HEK293 (cell line): ENCODE results near the gene BAD.

ENCODE experiments used
- BCL11B ChIP-seq: fragments of 450-650 bp; formaldehyde crosslinking; IDR thresholded peaks from 2 replicates; pipeline ENCODE4 v1.5.1; 2016; ENCODE audit warnings: low read depth, missing biosample characterization, missing genetic modification characterization
- KLF7 ChIP-seq: fragments of 450-650 bp; formaldehyde crosslinking; IDR thresholded peaks from 2 replicates; pipeline ENCODE4 v1.5.1; 2016; ENCODE audit warnings: missing biosample characterization, missing genetic modification characterization, borderline replicate concordance
- MZF1 ChIP-seq: fragments of 450-650 bp; formaldehyde crosslinking; IDR thresholded peaks from 2 replicates; pipeline ENCODE4 v1.5.1; 2017; ENCODE audit warnings: missing biosample characterization, missing genetic modification characterization, borderline replicate concordance
- SP7 ChIP-seq: fragments of 450-650 bp; formaldehyde crosslinking; IDR thresholded peaks from 2 replicates; pipeline ENCODE4 v1.5.1; 2016; ENCODE audit warnings: missing biosample characterization, missing genetic modification characterization
- YY2 ChIP-seq: fragments of 450-650 bp; formaldehyde crosslinking; IDR thresholded peaks from 2 replicates; pipeline ENCODE4 v1.5.1; 2016; ENCODE audit warnings: missing biosample characterization, missing genetic modification characterization
- ZBTB48 ChIP-seq: fragments of 450-650 bp; formaldehyde crosslinking; IDR thresholded peaks from 2 replicates; pipeline ENCODE4 v1.5.1; 2016; ENCODE audit warnings: missing biosample characterization, missing genetic modification characterization
- ZBTB7A ChIP-seq: fragments of 450-650 bp; formaldehyde crosslinking; IDR thresholded peaks from 2 replicates; pipeline ENCODE4 v1.5.1; 2016; ENCODE audit warnings: low read depth, missing biosample characterization, missing genetic modification characterization
- ZFP69B ChIP-seq: fragments of 450-650 bp; formaldehyde crosslinking; IDR thresholded peaks from 2 replicates; pipeline ENCODE4 v1.5.1; 2016; ENCODE audit warnings: missing biosample characterization, missing genetic modification characterization
- ZIC2 ChIP-seq: fragments of 450-650 bp; formaldehyde crosslinking; IDR thresholded peaks from 2 replicates; pipeline ENCODE4 v1.5.1; 2016; ENCODE audit warnings: missing biosample characterization, missing genetic modification characterization
- ZNF132 ChIP-seq: fragments of 450-650 bp; formaldehyde crosslinking; IDR thresholded peaks from 2 replicates; pipeline ENCODE4 v1.5.1; 2017; ENCODE audit warnings: missing biosample characterization, missing genetic modification characterization, borderline replicate concordance
- ZNF175 ChIP-seq: fragments of 450-650 bp; formaldehyde crosslinking; IDR thresholded peaks from 2 replicates; pipeline ENCODE4 v1.5.1; 2016; ENCODE audit warnings: missing biosample characterization, missing genetic modification characterization
- ZNF292 ChIP-seq: fragments of 450-650 bp; formaldehyde crosslinking; IDR thresholded peaks from 2 replicates; pipeline ENCODE4 v1.5.1; 2016; ENCODE audit warnings: low read depth, missing biosample characterization, missing genetic modification characterization, borderline replicate concordance
- ZNF311 ChIP-seq: fragments of 450-650 bp; formaldehyde crosslinking; IDR thresholded peaks from 2 replicates; pipeline ENCODE4 v1.5.1; 2017; ENCODE audit warnings: missing biosample characterization, missing genetic modification characterization, borderline replicate concordance
- ZNF391 ChIP-seq: fragments of 450-650 bp; formaldehyde crosslinking; IDR thresholded peaks from 2 replicates; pipeline ENCODE4 v1.5.1; 2016; ENCODE audit warnings: low read depth, missing biosample characterization, missing genetic modification characterization, borderline replicate concordance
- ZNF404 ChIP-seq: fragments of 450-650 bp; formaldehyde crosslinking; IDR thresholded peaks from 2 replicates; pipeline ENCODE4 v1.5.1; 2017; ENCODE audit warnings: missing biosample characterization, missing genetic modification characterization
- ZNF426 ChIP-seq: fragments of 450-650 bp; formaldehyde crosslinking; IDR thresholded peaks from 2 replicates; pipeline ENCODE4 v1.5.1; 2017; ENCODE audit warnings: missing biosample characterization, missing genetic modification characterization, mild to moderate bottlenecking, inconsistent platforms, moderate library complexity
- ZNF473 ChIP-seq: fragments of 450-650 bp; formaldehyde crosslinking; IDR thresholded peaks from 2 replicates; pipeline ENCODE4 v1.5.1; 2017; ENCODE audit warnings: missing biosample characterization, missing genetic modification characterization
- ZNF48 ChIP-seq: fragments of 450-650 bp; formaldehyde crosslinking; IDR thresholded peaks from 2 replicates; pipeline ENCODE4 v1.5.1; 2016; ENCODE audit warnings: missing biosample characterization, missing genetic modification characterization
- ZNF558 ChIP-seq: fragments of 450-650 bp; formaldehyde crosslinking; IDR thresholded peaks from 2 replicates; pipeline ENCODE4 v1.5.1; 2016; ENCODE audit warnings: missing biosample characterization, missing genetic modification characterization
- ZNF585B ChIP-seq: fragments of 450-650 bp; formaldehyde crosslinking; IDR thresholded peaks from 2 replicates; pipeline ENCODE4 v1.5.1; 2016; ENCODE audit warnings: missing biosample characterization, missing genetic modification characterization
- ZXDB ChIP-seq: fragments of 450-650 bp; formaldehyde crosslinking; IDR thresholded peaks from 2 replicates; pipeline ENCODE4 v1.5.1; 2016; ENCODE audit warnings: missing biosample characterization, missing genetic modification characterization
- TF ChIP-seq, protein P1 (sequence below): fragments of 450-650 bp; formaldehyde crosslinking; IDR thresholded peaks from 2 replicates; pipeline ENCODE4 v1.5.1; 2016; ENCODE audit warnings: missing biosample characterization, missing genetic modification characterization
- TF ChIP-seq, protein P2 (sequence below): fragments of 450-650 bp; formaldehyde crosslinking; IDR thresholded peaks from 2 replicates; pipeline ENCODE4 v1.5.1; 2016; ENCODE audit warnings: missing biosample characterization, missing genetic modification characterization
- TF ChIP-seq, protein P3 (sequence below): sonication (generic); formaldehyde crosslinking; IDR thresholded peaks from 2 replicates; pipeline ENCODE4 v1.8.1; 2022; ENCODE audit warnings: mild to moderate bottlenecking, moderate library complexity, missing genetic modification reagents
- TF ChIP-seq, protein P4 (sequence below): fragments of 450-650 bp; formaldehyde crosslinking; IDR thresholded peaks from 2 replicates; pipeline ENCODE4 v1.5.1; 2016; ENCODE audit warnings: missing biosample characterization, missing genetic modification characterization
- TF ChIP-seq, protein P5 (sequence below): fragments of 450-650 bp; formaldehyde crosslinking; IDR thresholded peaks from 2 replicates; pipeline ENCODE4 v1.5.1; 2017; ENCODE audit warnings: missing biosample characterization, missing genetic modification characterization
- TF ChIP-seq, protein P6 (sequence below): fragments of 450-650 bp; formaldehyde crosslinking; IDR thresholded peaks from 2 replicates; pipeline ENCODE4 v1.5.1; 2016; ENCODE audit warnings: missing biosample characterization, missing genetic modification characterization, borderline replicate concordance

Gene BAD

DNA sequence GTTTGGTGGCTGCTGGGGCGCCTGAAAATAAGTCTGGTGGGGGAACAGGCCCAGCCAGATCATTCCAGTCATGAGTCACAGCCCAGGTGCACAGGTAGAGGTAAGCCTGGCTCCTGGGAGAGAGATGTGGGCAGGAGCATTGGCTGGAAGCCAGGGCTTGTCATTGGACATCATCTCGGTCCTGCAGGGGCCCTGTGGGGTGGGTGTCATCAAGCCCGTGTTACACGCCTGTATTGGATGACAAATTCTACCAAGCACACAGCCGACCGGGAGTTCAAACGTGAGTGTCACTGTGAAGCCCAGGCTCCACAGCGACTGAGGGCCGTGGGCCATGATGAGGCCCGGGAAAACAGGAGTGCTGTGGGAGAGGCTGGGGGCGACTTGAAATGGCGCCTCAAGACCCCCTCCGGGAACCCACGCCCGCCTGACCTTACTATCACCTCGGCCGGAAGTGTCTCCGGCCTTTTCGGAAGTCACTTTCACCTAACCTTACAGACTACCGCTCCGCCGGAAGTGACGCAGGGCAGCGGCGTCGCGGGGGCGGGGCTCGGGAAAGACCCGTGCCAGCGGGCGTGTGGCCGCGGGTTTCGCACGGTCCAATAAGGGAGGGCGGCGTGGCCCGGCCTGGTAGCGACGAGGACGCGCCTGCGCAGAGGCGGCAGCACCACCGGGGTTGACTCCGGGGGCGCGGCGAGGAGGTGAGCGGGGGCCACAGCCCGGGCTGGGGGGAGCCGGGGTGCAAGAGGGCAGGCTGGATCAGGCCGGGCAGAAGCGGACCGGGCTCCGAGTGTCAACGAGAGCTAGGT is 43.8 kb downstream of the BAD start, which contains the start of gene FKBP2 (continued):
- TF ChIP-seq, protein P1, sequence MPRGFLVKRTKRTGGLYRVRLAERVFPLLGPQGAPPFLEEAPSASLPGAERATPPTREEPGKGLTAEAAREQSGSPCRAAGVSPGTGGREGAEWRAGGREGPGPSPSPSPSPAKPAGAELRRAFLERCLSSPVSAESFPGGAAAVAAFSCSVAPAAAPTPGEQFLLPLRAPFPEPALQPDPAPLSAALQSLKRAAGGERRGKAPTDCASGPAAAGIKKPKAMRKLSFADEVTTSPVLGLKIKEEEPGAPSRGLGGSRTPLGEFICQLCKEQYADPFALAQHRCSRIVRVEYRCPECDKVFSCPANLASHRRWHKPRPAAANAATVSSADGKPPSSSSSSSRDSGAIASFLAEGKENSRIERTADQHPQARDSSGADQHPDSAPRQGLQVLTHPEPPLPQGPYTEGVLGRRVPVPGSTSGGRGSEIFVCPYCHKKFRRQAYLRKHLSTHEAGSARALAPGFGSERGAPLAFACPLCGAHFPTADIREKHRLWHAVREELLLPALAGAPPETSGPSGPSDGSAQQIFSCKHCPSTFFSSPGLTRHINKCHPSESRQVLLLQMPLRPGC = no peak
- TF ChIP-seq YY2 (no peak), ZNF311 (tag by site-specific recombination) (no peak), SP7 (tag by site-specific recombination) (no peak), ZBTB7A (no peak), ZNF404 (no peak), BCL11B (tag by site-specific recombination) (peak; percentile 18; the same call in 1 of the 2 replicates), MZF1 (tag by site-specific recombination) (no peak), ZIC2 (tag by site-specific recombination) (no peak), KLF7 (tag by site-specific recombination) (no peak), ZNF391 (tag by site-specific recombination) (no peak), ZNF426 (no peak), ZXDB (tag by site-specific recombination) (peak; percentile 66), ZBTB48 (tag by site-specific recombination) (no peak), ZNF48 (tag by site-specific recombination) (no peak), ZFP69B (no peak), ZNF585B (no peak), ZNF558 (tag by site-specific recombination) (no peak), ZNF292 (tag by site-specific recombination) (no peak), ZNF175 (tag by site-specific recombination) (no peak), ZNF473 (tag by site-specific recombination) (no peak), ZNF132 (no peak)
- TF ChIP-seq, protein P2, sequence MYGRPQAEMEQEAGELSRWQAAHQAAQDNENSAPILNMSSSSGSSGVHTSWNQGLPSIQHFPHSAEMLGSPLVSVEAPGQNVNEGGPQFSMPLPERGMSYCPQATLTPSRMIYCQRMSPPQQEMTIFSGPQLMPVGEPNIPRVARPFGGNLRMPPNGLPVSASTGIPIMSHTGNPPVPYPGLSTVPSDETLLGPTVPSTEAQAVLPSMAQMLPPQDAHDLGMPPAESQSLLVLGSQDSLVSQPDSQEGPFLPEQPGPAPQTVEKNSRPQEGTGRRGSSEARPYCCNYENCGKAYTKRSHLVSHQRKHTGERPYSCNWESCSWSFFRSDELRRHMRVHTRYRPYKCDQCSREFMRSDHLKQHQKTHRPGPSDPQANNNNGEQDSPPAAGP (tag by site-specific recombination) = peak; percentile 11; the same call in 1 of the 2 replicates
- TF ChIP-seq, protein P3, sequence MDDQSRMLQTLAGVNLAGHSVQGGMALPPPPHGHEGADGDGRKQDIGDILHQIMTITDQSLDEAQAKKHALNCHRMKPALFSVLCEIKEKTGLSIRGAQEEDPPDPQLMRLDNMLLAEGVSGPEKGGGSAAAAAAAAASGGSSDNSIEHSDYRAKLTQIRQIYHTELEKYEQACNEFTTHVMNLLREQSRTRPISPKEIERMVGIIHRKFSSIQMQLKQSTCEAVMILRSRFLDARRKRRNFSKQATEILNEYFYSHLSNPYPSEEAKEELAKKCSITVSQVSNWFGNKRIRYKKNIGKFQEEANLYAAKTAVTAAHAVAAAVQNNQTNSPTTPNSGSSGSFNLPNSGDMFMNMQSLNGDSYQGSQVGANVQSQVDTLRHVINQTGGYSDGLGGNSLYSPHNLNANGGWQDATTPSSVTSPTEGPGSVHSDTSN (CRISPR knock-in tag) = no peak; the same call in 1 of the 2 replicates
- TF ChIP-seq, protein P4, sequence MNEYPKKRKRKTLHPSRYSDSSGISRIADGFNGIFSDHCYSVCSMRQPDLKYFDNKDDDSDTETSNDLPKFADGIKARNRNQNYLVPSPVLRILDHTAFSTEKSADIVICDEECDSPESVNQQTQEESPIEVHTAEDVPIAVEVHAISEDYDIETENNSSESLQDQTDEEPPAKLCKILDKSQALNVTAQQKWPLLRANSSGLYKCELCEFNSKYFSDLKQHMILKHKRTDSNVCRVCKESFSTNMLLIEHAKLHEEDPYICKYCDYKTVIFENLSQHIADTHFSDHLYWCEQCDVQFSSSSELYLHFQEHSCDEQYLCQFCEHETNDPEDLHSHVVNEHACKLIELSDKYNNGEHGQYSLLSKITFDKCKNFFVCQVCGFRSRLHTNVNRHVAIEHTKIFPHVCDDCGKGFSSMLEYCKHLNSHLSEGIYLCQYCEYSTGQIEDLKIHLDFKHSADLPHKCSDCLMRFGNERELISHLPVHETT = 0 out of 2 replicates have a peak, but pooled peaks have one; percentile 17
- TF ChIP-seq, protein P5, sequence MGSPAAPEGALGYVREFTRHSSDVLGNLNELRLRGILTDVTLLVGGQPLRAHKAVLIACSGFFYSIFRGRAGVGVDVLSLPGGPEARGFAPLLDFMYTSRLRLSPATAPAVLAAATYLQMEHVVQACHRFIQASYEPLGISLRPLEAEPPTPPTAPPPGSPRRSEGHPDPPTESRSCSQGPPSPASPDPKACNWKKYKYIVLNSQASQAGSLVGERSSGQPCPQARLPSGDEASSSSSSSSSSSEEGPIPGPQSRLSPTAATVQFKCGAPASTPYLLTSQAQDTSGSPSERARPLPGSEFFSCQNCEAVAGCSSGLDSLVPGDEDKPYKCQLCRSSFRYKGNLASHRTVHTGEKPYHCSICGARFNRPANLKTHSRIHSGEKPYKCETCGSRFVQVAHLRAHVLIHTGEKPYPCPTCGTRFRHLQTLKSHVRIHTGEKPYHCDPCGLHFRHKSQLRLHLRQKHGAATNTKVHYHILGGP (tag by site-specific recombination) = no peak
- TF ChIP-seq, protein P6, sequence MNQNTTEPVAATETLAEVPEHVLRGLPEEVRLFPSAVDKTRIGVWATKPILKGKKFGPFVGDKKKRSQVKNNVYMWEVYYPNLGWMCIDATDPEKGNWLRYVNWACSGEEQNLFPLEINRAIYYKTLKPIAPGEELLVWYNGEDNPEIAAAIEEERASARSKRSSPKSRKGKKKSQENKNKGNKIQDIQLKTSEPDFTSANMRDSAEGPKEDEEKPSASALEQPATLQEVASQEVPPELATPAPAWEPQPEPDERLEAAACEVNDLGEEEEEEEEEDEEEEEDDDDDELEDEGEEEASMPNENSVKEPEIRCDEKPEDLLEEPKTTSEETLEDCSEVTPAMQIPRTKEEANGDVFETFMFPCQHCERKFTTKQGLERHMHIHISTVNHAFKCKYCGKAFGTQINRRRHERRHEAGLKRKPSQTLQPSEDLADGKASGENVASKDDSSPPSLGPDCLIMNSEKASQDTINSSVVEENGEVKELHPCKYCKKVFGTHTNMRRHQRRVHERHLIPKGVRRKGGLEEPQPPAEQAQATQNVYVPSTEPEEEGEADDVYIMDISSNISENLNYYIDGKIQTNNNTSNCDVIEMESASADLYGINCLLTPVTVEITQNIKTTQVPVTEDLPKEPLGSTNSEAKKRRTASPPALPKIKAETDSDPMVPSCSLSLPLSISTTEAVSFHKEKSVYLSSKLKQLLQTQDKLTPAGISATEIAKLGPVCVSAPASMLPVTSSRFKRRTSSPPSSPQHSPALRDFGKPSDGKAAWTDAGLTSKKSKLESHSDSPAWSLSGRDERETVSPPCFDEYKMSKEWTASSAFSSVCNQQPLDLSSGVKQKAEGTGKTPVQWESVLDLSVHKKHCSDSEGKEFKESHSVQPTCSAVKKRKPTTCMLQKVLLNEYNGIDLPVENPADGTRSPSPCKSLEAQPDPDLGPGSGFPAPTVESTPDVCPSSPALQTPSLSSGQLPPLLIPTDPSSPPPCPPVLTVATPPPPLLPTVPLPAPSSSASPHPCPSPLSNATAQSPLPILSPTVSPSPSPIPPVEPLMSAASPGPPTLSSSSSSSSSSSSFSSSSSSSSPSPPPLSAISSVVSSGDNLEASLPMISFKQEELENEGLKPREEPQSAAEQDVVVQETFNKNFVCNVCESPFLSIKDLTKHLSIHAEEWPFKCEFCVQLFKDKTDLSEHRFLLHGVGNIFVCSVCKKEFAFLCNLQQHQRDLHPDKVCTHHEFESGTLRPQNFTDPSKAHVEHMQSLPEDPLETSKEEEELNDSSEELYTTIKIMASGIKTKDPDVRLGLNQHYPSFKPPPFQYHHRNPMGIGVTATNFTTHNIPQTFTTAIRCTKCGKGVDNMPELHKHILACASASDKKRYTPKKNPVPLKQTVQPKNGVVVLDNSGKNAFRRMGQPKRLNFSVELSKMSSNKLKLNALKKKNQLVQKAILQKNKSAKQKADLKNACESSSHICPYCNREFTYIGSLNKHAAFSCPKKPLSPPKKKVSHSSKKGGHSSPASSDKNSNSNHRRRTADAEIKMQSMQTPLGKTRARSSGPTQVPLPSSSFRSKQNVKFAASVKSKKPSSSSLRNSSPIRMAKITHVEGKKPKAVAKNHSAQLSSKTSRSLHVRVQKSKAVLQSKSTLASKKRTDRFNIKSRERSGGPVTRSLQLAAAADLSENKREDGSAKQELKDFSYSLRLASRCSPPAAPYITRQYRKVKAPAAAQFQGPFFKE (tag by site-specific recombination) = no peak
